ENCODE results near the gene TINCR.

DNA sequence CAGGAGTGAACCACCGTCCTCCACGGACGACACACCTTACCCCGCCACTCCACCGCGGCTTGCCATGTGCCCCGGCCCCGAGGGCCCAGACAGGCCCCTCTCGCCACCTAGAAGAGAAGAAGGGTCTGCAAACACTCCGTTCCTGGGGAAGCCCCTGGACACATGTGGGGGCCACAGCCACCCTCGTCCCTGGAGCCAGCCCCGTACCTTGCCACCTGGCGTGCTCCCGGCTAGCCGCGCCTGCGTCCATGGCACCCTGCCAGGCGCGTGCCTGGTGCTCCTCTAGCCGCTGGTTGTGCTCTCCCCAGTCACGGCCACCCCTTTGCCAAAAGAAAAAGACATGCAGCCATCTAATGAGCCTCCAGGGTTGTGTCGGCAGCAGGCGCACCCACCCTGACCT is 19.9 kb upstream of the TINCR start:
- TF ChIP-seq POLR2A (IDR thresholded peaks at IDR 0.05) (no peak), POLR2AphosphoS5 (IDR thresholded peaks at IDR 0.05) (peak in 1 of 3 donors; percentile 65)
- TF ChIP-seq, protein P1, sequence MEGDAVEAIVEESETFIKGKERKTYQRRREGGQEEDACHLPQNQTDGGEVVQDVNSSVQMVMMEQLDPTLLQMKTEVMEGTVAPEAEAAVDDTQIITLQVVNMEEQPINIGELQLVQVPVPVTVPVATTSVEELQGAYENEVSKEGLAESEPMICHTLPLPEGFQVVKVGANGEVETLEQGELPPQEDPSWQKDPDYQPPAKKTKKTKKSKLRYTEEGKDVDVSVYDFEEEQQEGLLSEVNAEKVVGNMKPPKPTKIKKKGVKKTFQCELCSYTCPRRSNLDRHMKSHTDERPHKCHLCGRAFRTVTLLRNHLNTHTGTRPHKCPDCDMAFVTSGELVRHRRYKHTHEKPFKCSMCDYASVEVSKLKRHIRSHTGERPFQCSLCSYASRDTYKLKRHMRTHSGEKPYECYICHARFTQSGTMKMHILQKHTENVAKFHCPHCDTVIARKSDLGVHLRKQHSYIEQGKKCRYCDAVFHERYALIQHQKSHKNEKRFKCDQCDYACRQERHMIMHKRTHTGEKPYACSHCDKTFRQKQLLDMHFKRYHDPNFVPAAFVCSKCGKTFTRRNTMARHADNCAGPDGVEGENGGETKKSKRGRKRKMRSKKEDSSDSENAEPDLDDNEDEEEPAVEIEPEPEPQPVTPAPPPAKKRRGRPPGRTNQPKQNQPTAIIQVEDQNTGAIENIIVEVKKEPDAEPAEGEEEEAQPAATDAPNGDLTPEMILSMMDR (IDR thresholded peaks at IDR 0.05 in 8 of 11, conservative IDR thresholded peaks at IDR 0.05 in 3 of 11), result no peak
